Nephron (organoid): ENCODE results near the gene HIGD2A.

ENCODE experiments used
- H3K27ac Mint-ChIP-seq, 3 experiments: 2 replicates each; pipeline ENCODE4 v1.8.0; 2020; ENCODE audit warnings: mixed read lengths in 3 of 3, mild to moderate bottlenecking in 2 of 3, moderate library complexity in 1 of 3
- H3K27me3 Mint-ChIP-seq: 2 replicates; pipeline ENCODE4 v1.8.0; 2021; ENCODE audit warnings: low read depth, mild to moderate bottlenecking, moderate library complexity, mixed read lengths
- H3K36me3 Mint-ChIP-seq: 2 replicates; pipeline ENCODE4 v1.8.0; 2020; ENCODE audit warnings: low read depth, mixed read lengths
- H3K4me1 Mint-ChIP-seq: 2 replicates; pipeline ENCODE4 v1.8.0; 2020; ENCODE audit warnings: mixed read lengths
- H3K4me3 Mint-ChIP-seq, 3 experiments: 2 replicates each; pipeline ENCODE4 v1.8.0; 2020; ENCODE audit warnings: mild to moderate bottlenecking in 3 of 3, mixed read lengths in 3 of 3, moderate library complexity in 2 of 3
- H3K9me3 Mint-ChIP-seq: 2 replicates; pipeline ENCODE4 v1.8.0; 2020; ENCODE audit warnings: mixed read lengths
- TF ChIP-seq, protein P1 (sequence below), 3 experiments: fragments of 200-600 bp; sonication (generic); IDR thresholded peaks; one replicate each; pipeline ENCODE4 v1.5.0; 2021; ENCODE audit warnings: antibody characterized with exemption in 3 of 3; ENCODE audit not compliant: unreplicated experiment in 3 of 3

The HIGD2A gene

GRCh38 chr5:176418251-176418650 is 29.7 kb downstream of the HIGD2A start:
- H3K27me3 Mint-ChIP-seq, result peaks cover 17% of the 10 kb centered on the region
- H3K27ac Mint-ChIP-seq, result no peak overlapping the region
- H3K9me3 Mint-ChIP-seq, result peaks cover 13% of the 10 kb centered on the region
- H3K4me3 Mint-ChIP-seq, result peak overlapping the region in 1 of 3 experiments; percentile 83
- no peaks in the 10 kb centered on the region for H3K36me3 Mint-ChIP-seq
- peaks cover 13% of the 10 kb centered on the region for H3K4me1 Mint-ChIP-seq
- TF ChIP-seq, protein P1, sequence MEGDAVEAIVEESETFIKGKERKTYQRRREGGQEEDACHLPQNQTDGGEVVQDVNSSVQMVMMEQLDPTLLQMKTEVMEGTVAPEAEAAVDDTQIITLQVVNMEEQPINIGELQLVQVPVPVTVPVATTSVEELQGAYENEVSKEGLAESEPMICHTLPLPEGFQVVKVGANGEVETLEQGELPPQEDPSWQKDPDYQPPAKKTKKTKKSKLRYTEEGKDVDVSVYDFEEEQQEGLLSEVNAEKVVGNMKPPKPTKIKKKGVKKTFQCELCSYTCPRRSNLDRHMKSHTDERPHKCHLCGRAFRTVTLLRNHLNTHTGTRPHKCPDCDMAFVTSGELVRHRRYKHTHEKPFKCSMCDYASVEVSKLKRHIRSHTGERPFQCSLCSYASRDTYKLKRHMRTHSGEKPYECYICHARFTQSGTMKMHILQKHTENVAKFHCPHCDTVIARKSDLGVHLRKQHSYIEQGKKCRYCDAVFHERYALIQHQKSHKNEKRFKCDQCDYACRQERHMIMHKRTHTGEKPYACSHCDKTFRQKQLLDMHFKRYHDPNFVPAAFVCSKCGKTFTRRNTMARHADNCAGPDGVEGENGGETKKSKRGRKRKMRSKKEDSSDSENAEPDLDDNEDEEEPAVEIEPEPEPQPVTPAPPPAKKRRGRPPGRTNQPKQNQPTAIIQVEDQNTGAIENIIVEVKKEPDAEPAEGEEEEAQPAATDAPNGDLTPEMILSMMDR (IDR thresholded peaks at IDR 0.05; ENCODE audit: unreplicated experiment in 3 of 3), result no peak

GRCh38 chr5:176420086-176420485 is 31.5 kb downstream of the HIGD2A start:
- Mint-ChIP-seq H3K9me3 (peaks cover 13% of the 10 kb centered on the region), H3K4me1 (peaks cover 6% of the 10 kb centered on the region), H3K4me3 (no peak overlapping the region), H3K27ac (no peak overlapping the region), H3K27me3 (peaks cover 17% of the 10 kb centered on the region), H3K36me3 (no peaks in the 10 kb centered on the region)
- TF ChIP-seq, protein P1 (IDR thresholded peaks at IDR 0.05; ENCODE audit: unreplicated experiment in 3 of 3), result no peak

DNA sequence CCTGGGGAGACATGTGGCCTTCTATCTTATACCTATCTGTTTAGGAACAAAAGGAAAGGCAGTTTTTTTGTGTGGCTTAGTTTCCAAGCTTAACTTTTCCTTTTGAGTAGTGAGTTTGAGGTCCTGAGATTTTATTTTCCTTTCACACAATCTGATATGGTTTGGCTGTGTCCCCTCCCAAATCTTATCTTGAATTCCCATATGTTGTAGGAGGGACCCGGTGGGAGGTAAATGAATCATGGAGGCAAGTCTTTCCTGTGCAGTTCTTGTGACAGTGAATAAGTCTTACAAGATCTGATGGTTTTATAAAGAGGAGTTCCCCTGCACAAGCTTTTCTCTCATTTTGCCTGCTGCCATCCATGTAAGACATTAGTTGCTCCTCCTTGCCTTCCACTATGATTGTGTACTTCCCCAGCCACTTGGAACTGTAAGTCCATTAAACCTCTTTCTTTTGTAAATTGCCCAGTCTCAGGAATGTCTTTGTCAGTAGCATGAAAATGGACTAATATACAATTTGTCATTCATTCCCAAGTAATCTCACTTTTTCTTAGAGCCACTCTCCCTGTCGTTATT is 32.5 kb downstream of the HIGD2A start:
- no peaks in the 10 kb centered on the region for H3K36me3 Mint-ChIP-seq
- H3K27me3 Mint-ChIP-seq, result peaks cover 17% of the 10 kb centered on the region
- no peak overlapping the region for H3K4me3 Mint-ChIP-seq
- H3K9me3 Mint-ChIP-seq, result peaks cover 16% of the 10 kb centered on the region
- H3K27ac Mint-ChIP-seq, result no peak overlapping the region
- TF ChIP-seq, protein P1 (IDR thresholded peaks at IDR 0.05; ENCODE audit: unreplicated experiment in 3 of 3), result no peak
- H3K4me1 Mint-ChIP-seq, result no peaks in the 10 kb centered on the region

DNA sequence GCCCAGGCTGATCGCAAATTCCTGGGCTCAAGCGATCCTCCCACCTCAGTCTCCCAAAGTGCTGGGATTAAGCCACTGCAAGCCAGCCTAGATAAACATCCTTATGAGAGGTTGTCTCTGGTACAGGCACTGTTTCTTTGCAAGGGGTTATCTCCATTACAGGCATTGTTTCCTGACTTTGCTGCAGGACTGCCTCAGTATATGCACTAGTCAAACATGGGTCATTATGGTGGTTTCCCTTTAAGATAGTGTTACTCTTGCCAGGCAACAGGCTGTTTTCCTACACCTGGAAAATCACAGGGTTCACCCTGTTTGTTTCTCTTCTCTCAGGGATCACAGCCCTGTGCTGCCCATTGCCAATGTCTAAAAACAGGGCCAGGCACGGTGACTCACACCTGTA is 35.6 kb downstream of the HIGD2A start:
- TF ChIP-seq, protein P1 (IDR thresholded peaks at IDR 0.05; ENCODE audit: unreplicated experiment in 3 of 3), result no peak
- Mint-ChIP-seq H3K27me3 (peaks cover 11% of the 10 kb centered on the region), H3K27ac (no peak overlapping the region), H3K4me3 (no peak overlapping the region), H3K9me3 (peaks cover 16% of the 10 kb centered on the region), H3K4me1 (no peaks in the 10 kb centered on the region), H3K36me3 (no peaks in the 10 kb centered on the region)

GRCh38 chr5:176425138-176425537 is 36.6 kb downstream of the HIGD2A start:
- Mint-ChIP-seq H3K4me3 (no peak overlapping the region), H3K9me3 (peaks cover 16% of the 10 kb centered on the region), H3K36me3 (no peaks in the 10 kb centered on the region), H3K4me1 (no peaks in the 10 kb centered on the region), H3K27me3 (peaks cover 6% of the 10 kb centered on the region), H3K27ac (no peak overlapping the region)
- TF ChIP-seq, protein P1 (IDR thresholded peaks at IDR 0.05; ENCODE audit: unreplicated experiment in 3 of 3), result no peak

GRCh38 chr5:176425791-176426190 is 37.2 kb downstream of the HIGD2A start:
- no peaks in the 10 kb centered on the region for H3K4me1 Mint-ChIP-seq
- TF ChIP-seq, protein P1 (IDR thresholded peaks at IDR 0.05; ENCODE audit: unreplicated experiment in 3 of 3), result no peak
- no peaks in the 10 kb centered on the region for H3K36me3 Mint-ChIP-seq
- H3K9me3 Mint-ChIP-seq, result peaks cover 12% of the 10 kb centered on the region
- peaks cover 6% of the 10 kb centered on the region for H3K27me3 Mint-ChIP-seq
- no peak overlapping the region for H3K27ac Mint-ChIP-seq
- H3K4me3 Mint-ChIP-seq, result no peak overlapping the region
